HL-60 (cell line): ENCODE measurements around the gene FIBIN.

Experiments
- DNase-seq, 2 experiments: peaks; one replicate each; pipeline ENCODE4 v3.0.0-alpha.2; 2010 to 2020; ENCODE audit warnings: low read depth in 1 of 2, low spot score in 1 of 2
- H3K27ac ChIP-seq: fragments of 250-450 bp; sonication (Bioruptor Pico); replicated peaks from 2 replicates; pipeline ENCODE4 v1.5.1; 2020; ENCODE audit warnings: mild to moderate bottlenecking, moderate library complexity
- H3K27me3 ChIP-seq: fragments of 250-450 bp; sonication (Bioruptor Pico); 2 replicates; pipeline ENCODE4 v1.5.1; 2021; ENCODE audit warnings: mild to moderate bottlenecking, moderate library complexity; ENCODE audit not compliant: insufficient read depth, poor library complexity, severe bottlenecking
- H3K4me3 ChIP-seq: replicated peaks from 2 replicates; pipeline ENCODE4 v1.5.1; 2011; ENCODE audit warnings: mild to moderate bottlenecking, control low read depth, low read length; ENCODE audit not compliant: insufficient read depth
- CTCF ChIP-seq: IDR thresholded peaks from one replicate; pipeline ENCODE4 v1.5.1; 2011; ENCODE audit warnings: low read length, control low read depth, inconsistent platforms; ENCODE audit not compliant: insufficient read depth
- GABPA ChIP-seq: IDR thresholded peaks from 2 replicates; pipeline ENCODE4 v1.6.1; 2012; ENCODE audit warnings: low read depth
- POLR2AphosphoS5 ChIP-seq: IDR thresholded peaks from 2 replicates; pipeline ENCODE4 v1.6.1; 2012; ENCODE audit warnings: low read depth
- REST ChIP-seq: IDR thresholded peaks from 2 replicates; pipeline ENCODE4 v1.6.1; 2012; ENCODE audit warnings: low read depth; ENCODE audit not compliant: insufficient replicate concordance
- SPI1 ChIP-seq: IDR thresholded peaks from 2 replicates; pipeline ENCODE4 v1.6.1; 2012; ENCODE audit warnings: low read depth, mild to moderate bottlenecking, borderline replicate concordance

FIBIN gene

GRCh38 chr11:27008811-27009535, 15.1 kb downstream of the FIBIN start:
- no peak for DNase-seq
- H3K27me3 ChIP-seq, result no peaks in the 10 kb centered on the region
- no peak overlapping the region for H3K27ac ChIP-seq
- no peak for TF ChIP-seq CTCF
- no peak for TF ChIP-seq REST
- TF ChIP-seq SPI1, result no peak
- TF ChIP-seq POLR2AphosphoS5, result no peak
- TF ChIP-seq GABPA, result no peak
- no peak overlapping the region for H3K4me3 ChIP-seq

- no peak overlapping the region for H3K27ac ChIP-seq
- no peak for DNase-seq
These were observed 17.8 kb downstream of the FIBIN start for GRCh38 chr11:27011560-27012233.

More at GRCh38 chr11:27011560-27012233, 17.8 kb downstream of the FIBIN start:
- no peak for TF ChIP-seq CTCF
- TF ChIP-seq GABPA, result no peak
- TF ChIP-seq REST, result no peak
- no peak for TF ChIP-seq POLR2AphosphoS5
- no peak for TF ChIP-seq SPI1
- Histone ChIP-seq H3K4me3 (no peak overlapping the region), H3K27me3 (no peaks in the 10 kb centered on the region)
